Measurements from ENCODE around the gene CACNA1H. TPM values are rescaled to one million over a fixed set of nuclear protein-coding genes. Genes with fewer than 3 reads are reported as not detected.

CACNA1H gene
- total and polyA plus RNA-seq, 2 donors (not counting 3 experiments of a cell fraction or from before 2014, with no cell fraction given), result 0.03 TPM; not detected in 1

GRCh38 chr16:1258225-1258600 lies 105.3 kb downstream of the CACNA1H start:
- no peaks in the 10 kb centered on the region for H3K79me2 ChIP-seq (ENCODE audit: control insufficient read depth, insufficient read depth, low read length)
- H3K9me1 ChIP-seq (replicated peaks; ENCODE audit: control insufficient read depth, extremely low read depth, insufficient read depth, low read length), result no peaks in the 10 kb centered on the region
- no peak overlapping the region for H3K4me3 ChIP-seq (replicated peaks in 1 of 3; ENCODE audit: insufficient read depth in 1 of 3, low read depth in 1 of 3, low read length in 3 of 3)
- ChIA-PET POLR2A (no interaction called here), CTCF (no interaction called here)
- no peak overlapping the region for H3K4me2 ChIP-seq (ENCODE audit: insufficient read depth, low read length)
- FAIRE-seq, result no peak
- H3K27ac ChIP-seq (ENCODE audit: insufficient read depth, low read depth, low read length), result no peak overlapping the region
- TF ChIP-seq JUN (IDR thresholded peaks at IDR 0.05; ENCODE audit: borderline replicate concordance, insufficient read depth, insufficient read length, low read depth), result no peak
- no peak for TF ChIP-seq MYC (IDR thresholded peaks at IDR 0.05; ENCODE audit: low read depth, low read length)
- TF ChIP-seq FOS (IDR thresholded peaks at IDR 0.05; ENCODE audit: borderline replicate concordance, insufficient read depth, low read length), result no peak
- no peak for TF ChIP-seq POLR2AphosphoS5 (IDR thresholded peaks at IDR 0.05; ENCODE audit: insufficient read depth, low read depth, low read length)
- TF ChIP-seq CTCF (IDR thresholded peaks at IDR 0.05; ENCODE audit: extremely low read depth in 1 of 2, insufficient read depth in 1 of 2, low read depth in 1 of 2, low read length in 2 of 2), result no peak
- TF ChIP-seq MAX (IDR thresholded peaks at IDR 0.05; ENCODE audit: insufficient read depth, insufficient read length), result no peak
- TF ChIP-seq POLR2A (IDR thresholded peaks at IDR 0.05; ENCODE audit: low read depth, low read length), result no peak
- TF ChIP-seq EZH2 (IDR thresholded peaks at IDR 0.05; ENCODE audit: borderline replicate concordance, low read depth, low read length, severe bottlenecking), result no peak
- dilution Hi-C loops (cut with MboI; ENCODE audit: extremely low pct_ligation_motif_present, low sequenced_read_pairs) (no loop called here), intact Hi-C loops (cut with micrococcal nuclease) (no loop called here)
- no peak overlapping the region for H3K9ac ChIP-seq (replicated peaks; ENCODE audit: extremely low read depth, insufficient read depth, low read length)
- H3K4me1 ChIP-seq (ENCODE audit: control insufficient read depth, extremely low read depth, insufficient read depth, low read length), result no peaks in the 10 kb centered on the region
- no TSS peak for BruUV-seq (replicated peaks)
- peaks cover 21 to 25% of the 10 kb centered on the region in 2 experiments for H3K27me3 ChIP-seq (ENCODE audit: control insufficient read depth in 2 of 2, insufficient read depth in 2 of 2, low read length in 2 of 2)
- H3K9me3 ChIP-seq (replicated peaks; ENCODE audit: control insufficient read depth, insufficient read depth, low read length), result no peaks in the 10 kb centered on the region
- no peak for DNase-seq (ENCODE audit: low read depth, low spot score)
- H2AFZ ChIP-seq (ENCODE audit: low read depth, low read length), result no peak overlapping the region
- no peaks in the 10 kb centered on the region for H3K36me3 ChIP-seq (ENCODE audit: control insufficient read depth in 2 of 2, extremely low read depth in 1 of 2, insufficient read depth in 2 of 2, low read length in 2 of 2)
- H4K20me1 ChIP-seq (replicated peaks; ENCODE audit: control insufficient read depth, extremely low read depth, insufficient read depth, low read length), result no peaks in the 10 kb centered on the region

Measured in endothelial cell of umbilical vein (primary cell).